ENCODE data around the gene CNTN5.
"Not testable (repeated sequence)": the region's sequence is repeated elsewhere in the genome, so short reads cannot be mapped to it uniquely, and the experiment has no call there.

CNTN5 gene

DNA sequence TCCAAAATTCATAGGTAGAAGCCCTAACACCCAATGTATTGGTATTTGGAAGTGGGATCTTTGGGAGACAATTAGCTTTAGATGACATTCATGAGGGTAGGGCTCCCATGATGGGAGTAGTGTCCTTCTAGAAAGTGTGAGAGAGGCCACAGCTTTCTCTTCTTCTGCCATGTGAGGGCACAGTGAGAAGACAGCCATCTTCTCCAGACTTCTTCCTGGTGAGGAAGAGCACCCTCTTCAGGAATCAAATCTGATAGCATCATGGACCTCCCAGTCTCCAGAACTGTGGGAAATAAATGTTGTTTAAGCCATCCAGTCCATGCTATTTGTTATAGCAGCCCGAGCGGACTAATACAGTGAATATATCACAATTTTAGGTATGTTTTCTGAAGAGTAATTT lies 96.9 kb downstream of the CNTN5 start:
- peaks cover 23% of the 10 kb centered on the region for H3K9me3 Mint-ChIP-seq
- no peak overlapping the region for H3K27ac Mint-ChIP-seq

DNA sequence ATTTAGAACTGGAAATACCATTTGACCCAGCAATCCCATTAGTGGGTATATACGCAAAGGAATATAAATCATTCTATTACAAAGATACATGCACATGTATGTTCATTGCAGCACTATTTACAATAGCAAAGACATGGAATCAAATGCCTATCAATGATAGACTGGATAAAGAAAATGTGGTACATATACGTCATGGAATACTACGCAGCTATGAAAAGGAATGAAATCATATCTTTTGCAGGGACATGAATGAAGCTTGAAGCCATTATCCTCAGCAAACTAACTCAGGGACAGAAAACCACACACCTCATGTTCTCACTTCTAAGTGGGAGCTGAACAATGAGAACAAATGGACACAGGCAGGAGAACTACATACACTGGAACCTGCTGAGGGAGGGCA lies 113.1 kb downstream of the CNTN5 start:
- H3K4me3 Mint-ChIP-seq; H3K36me3 Mint-ChIP-seq (ENCODE audit: low read depth); DNase-seq; H3K27me3 Mint-ChIP-seq; H3K4me1 Mint-ChIP-seq (ENCODE audit: low read depth); H3K27ac Mint-ChIP-seq: not testable (repeated sequence)
- H3K9me3 Mint-ChIP-seq: peaks cover 39% of the 10 kb centered on the region

More for the DNA sequence above, 96.9 kb downstream of the CNTN5 start:
- Mint-ChIP-seq H3K36me3 (ENCODE audit: low read depth) (no peaks in the 10 kb centered on the region), H3K27me3 (no peaks in the 10 kb centered on the region), H3K4me3 (no peak overlapping the region), H3K4me1 (ENCODE audit: low read depth) (no peaks in the 10 kb centered on the region)
- no peak for DNase-seq

DNA sequence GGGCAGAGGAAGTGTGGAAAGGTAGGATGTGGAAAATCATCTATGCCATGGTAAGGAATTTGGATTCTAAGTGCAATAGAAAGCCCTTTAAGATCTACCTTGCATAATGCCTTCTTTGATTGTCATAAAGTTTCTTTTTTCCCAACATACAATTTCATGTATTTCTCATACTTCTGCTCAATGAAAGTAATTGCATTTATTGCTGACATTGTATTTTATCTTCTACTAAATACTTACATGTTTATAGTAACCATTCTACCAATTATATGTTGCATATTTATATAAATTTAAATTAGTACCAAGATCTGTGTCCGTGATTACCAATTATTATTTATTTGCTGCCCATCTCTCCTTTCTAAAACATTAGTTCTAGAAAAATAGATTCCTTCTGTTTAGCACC lies 114.8 kb downstream of the CNTN5 start:
- Mint-ChIP-seq H3K9me3 (peaks cover 32% of the 10 kb centered on the region), H3K4me3 (no peak overlapping the region), H3K27ac (no peak overlapping the region), H3K27me3 (no peaks in the 10 kb centered on the region), H3K36me3 (ENCODE audit: low read depth) (no peaks in the 10 kb centered on the region), H3K4me1 (ENCODE audit: low read depth) (no peaks in the 10 kb centered on the region)
- DNase-seq: no peak

DNA sequence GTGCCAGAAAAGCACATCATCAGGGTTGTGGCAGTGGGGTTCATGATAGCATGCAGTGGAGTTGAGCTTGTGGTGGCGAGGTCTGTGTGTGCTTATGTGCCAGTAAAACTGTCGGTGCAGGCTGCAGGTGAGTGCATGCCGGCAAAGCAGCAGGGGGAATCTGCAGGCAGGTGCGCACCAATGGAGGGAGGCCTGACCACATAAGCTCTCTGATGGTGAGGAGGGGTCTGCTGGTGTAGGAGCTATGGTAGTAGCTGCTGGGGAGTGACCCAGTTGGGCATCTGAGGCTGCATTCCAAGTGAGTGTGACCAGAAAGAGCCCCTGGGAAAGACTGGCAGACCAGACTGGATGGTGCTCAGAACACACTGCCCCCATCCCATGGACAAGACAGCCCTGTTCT lies 121.5 kb downstream of the CNTN5 start:
- H3K27me3 Mint-ChIP-seq: no peaks in the 10 kb centered on the region
- H3K27ac Mint-ChIP-seq: no peak overlapping the region
- peaks cover 14% of the 10 kb centered on the region for H3K9me3 Mint-ChIP-seq
- H3K4me3 Mint-ChIP-seq: no peak overlapping the region
- no peaks in the 10 kb centered on the region for H3K36me3 Mint-ChIP-seq (ENCODE audit: low read depth)
- no peaks in the 10 kb centered on the region for H3K4me1 Mint-ChIP-seq (ENCODE audit: low read depth)
- DNase-seq: no peak

DNA sequence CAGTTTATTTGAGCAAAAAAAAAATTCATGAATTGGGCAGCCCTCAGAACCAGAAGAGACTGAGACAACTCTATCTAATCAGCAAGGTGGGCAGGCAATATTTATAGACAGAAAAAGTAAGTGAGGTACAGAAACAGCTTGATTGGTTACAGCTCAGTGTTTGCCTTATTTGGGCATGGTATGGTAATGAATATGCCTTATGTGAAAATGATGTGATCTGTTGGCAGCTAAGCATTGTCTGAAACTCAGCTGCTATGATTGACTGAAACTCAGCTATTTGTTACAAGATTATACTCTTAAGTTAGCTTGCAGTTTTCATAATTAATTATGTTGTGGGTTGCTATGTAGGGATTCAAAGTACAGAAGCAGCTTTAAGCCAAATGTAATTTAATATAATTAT lies 127.6 kb downstream of the CNTN5 start:
- Mint-ChIP-seq H3K27me3 (no peaks in the 10 kb centered on the region), H3K4me1 (ENCODE audit: low read depth) (no peaks in the 10 kb centered on the region), H3K9me3 (peaks cover 6% of the 10 kb centered on the region), H3K27ac (no peak overlapping the region), H3K36me3 (ENCODE audit: low read depth) (no peaks in the 10 kb centered on the region), H3K4me3 (no peak overlapping the region)
- no peak for DNase-seq

DNA sequence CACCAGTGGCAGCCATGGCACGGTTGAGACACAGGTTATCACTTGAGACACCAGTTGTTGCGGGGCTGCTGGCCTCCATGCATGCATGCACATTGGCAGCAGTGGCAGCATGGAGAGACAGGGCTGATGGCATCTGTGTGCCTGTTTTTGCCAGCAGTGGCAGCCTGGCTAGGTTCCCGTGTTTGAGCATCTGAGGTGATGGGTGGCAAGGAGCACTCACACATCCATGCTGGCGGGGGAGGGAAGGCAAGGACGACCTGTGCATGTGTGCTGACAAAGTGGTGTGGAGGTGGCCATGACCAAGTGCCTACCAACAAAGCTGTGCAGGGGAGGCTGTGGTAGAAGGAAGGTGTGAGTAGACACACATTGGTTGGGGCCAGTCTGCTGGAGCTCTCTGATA lies 133.5 kb downstream of the CNTN5 start:
- DNase-seq: no peak
- H3K27ac Mint-ChIP-seq: no peak overlapping the region
- no peaks in the 10 kb centered on the region for H3K36me3 Mint-ChIP-seq (ENCODE audit: low read depth)
- H3K4me3 Mint-ChIP-seq: no peak overlapping the region
- H3K27me3 Mint-ChIP-seq: no peaks in the 10 kb centered on the region
- peaks cover 8% of the 10 kb centered on the region for H3K9me3 Mint-ChIP-seq
- no peaks in the 10 kb centered on the region for H3K4me1 Mint-ChIP-seq (ENCODE audit: low read depth)

DNA sequence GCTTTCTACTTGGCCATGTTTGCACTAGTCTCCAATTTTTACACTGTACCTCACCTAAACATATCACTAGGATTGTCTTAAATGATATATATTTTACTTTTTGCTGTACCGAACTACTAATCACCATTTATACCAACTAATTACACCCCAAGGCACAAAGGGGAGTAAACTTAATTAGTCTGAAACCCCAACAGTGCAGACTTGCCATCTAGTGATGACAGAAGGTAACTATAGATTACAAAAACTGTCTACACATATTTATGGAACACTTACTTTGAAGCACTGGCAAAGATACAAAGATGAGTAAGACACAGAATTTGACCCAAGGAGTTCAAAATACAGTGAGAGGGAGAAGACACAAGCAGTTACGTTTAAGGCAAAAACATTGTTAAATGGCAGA lies 139.7 kb downstream of the CNTN5 start:
- no peaks in the 10 kb centered on the region for H3K4me1 Mint-ChIP-seq (ENCODE audit: low read depth)
- H3K9me3 Mint-ChIP-seq: peaks cover 6% of the 10 kb centered on the region
- H3K27me3 Mint-ChIP-seq: no peaks in the 10 kb centered on the region
- no peak for DNase-seq
- no peak overlapping the region for H3K27ac Mint-ChIP-seq
- H3K36me3 Mint-ChIP-seq (ENCODE audit: low read depth): no peaks in the 10 kb centered on the region
- no peak overlapping the region for H3K4me3 Mint-ChIP-seq

DNA sequence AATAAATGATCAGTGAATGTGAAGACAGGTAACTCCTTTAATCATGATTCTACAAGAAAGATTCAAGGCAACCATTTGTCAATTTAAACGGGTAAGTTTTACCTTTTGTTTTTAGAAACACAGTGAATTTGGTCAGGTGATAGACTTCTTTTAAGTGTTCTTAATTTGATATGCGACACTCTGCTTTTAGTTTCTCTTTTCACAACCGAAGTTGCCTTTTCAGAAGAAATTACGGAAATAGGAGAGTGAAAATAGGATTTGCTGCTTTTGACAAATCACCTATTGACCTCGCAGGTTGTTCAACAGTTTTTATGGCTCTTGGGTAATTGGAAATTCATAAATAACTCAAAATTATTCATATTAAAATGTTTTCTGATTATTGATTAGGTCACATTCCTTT lies 142.1 kb downstream of the CNTN5 start:
- Mint-ChIP-seq H3K27ac (no peak overlapping the region), H3K9me3 (peaks cover 6% of the 10 kb centered on the region), H3K36me3 (ENCODE audit: low read depth) (no peaks in the 10 kb centered on the region), H3K4me3 (no peak overlapping the region), H3K27me3 (no peaks in the 10 kb centered on the region), H3K4me1 (ENCODE audit: low read depth) (no peaks in the 10 kb centered on the region)
- DNase-seq: no peak

DNA sequence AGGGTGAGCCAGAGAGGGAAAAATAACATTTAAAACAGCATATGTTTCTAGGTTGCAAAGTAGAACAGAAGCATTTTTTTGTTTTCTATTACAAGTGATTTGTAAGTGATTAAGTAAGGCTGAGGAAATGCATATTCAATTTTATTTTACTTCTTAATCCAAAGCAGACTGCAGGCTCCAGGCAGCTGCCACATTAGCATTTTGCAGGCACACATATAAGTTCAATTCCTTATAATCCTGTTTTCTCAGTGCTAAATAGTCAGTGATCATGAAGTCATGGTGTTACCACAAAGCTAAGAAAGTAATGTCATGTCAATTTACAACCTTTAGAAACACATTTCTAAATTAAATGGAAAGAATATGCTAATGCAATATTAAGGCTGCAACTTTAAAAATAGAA lies 149.8 kb downstream of the CNTN5 start:
- peaks cover 14% of the 10 kb centered on the region for H3K9me3 Mint-ChIP-seq
- H3K4me1 Mint-ChIP-seq (ENCODE audit: low read depth): no peaks in the 10 kb centered on the region
- H3K4me3 Mint-ChIP-seq: no peak overlapping the region
- no peaks in the 10 kb centered on the region for H3K27me3 Mint-ChIP-seq
- DNase-seq: no peak
- H3K27ac Mint-ChIP-seq: no peak overlapping the region
- H3K36me3 Mint-ChIP-seq (ENCODE audit: low read depth): no peaks in the 10 kb centered on the region

DNA sequence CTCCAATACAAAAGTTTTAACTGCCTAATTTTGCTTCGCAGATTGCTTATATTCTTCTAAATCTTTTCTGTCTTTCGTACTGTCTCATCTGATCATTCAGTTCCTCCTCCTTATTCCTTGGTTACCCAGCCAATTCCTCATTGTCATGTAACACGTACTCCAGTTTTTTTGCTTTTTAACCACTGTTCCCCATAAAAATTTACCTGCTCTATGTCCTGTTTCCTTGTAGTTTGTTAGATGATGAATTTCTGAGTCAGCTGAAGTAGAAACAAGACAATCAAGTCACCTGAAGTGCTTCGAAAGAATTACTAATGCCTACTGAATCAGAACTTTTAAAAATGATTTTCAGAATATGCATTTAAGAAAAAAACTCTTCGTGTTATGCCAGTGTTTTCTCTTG lies 150.6 kb downstream of the CNTN5 start:
- Mint-ChIP-seq H3K4me1 (ENCODE audit: low read depth) (no peaks in the 10 kb centered on the region), H3K36me3 (ENCODE audit: low read depth) (no peaks in the 10 kb centered on the region), H3K27ac (no peak overlapping the region), H3K9me3 (peaks cover 17% of the 10 kb centered on the region), H3K4me3 (no peak overlapping the region), H3K27me3 (no peaks in the 10 kb centered on the region)
- no peak for DNase-seq

DNA sequence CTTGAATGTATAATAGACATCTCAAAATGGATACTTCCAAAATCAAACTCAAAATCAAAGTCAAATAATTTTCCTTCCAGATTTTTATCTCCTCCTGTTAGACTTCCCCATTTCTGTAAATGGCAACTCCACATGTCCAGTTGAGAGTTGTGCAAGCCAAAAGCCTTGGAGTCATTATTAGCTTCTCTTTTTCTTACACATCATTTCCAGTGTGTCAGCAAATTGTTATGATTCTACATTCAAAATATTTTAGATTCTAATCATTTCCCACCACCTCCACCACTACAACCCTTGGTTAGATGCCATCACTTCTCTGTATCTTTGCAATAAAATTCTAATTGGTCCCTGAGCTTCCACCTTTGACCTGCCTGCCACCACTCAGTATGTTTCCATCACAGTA lies 155.7 kb downstream of the CNTN5 start:
- no peak overlapping the region for H3K27ac Mint-ChIP-seq
- H3K27me3 Mint-ChIP-seq: no peaks in the 10 kb centered on the region
- no peaks in the 10 kb centered on the region for H3K4me1 Mint-ChIP-seq (ENCODE audit: low read depth)

DNA sequence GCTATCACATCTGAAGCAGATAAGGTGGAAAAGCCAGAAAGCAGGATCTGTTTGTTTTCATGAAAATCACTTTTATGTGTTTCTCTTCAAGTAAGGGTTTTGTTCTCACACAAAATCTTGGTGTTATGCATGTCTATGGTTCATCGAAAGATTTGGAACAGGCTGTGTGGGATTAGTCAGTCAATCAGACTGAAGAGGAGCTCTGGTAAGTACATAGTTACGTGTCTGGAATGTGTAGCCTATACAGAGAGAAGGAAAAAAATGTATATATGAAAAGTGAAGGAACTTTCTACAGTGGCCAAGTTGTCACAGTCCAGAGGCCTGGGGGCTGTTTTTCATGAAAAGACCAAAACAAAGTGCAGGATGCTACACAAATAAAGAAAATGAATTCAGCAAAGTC lies 156.7 kb downstream of the CNTN5 start:
- H3K4me1 Mint-ChIP-seq (ENCODE audit: low read depth): no peaks in the 10 kb centered on the region
- no peaks in the 10 kb centered on the region for H3K27me3 Mint-ChIP-seq
- no peak overlapping the region for H3K4me3 Mint-ChIP-seq
- peaks cover 32% of the 10 kb centered on the region for H3K9me3 Mint-ChIP-seq
- no peak for DNase-seq
- H3K36me3 Mint-ChIP-seq (ENCODE audit: low read depth): no peaks in the 10 kb centered on the region
- H3K27ac Mint-ChIP-seq: no peak overlapping the region

More for the DNA sequence above, 155.7 kb downstream of the CNTN5 start:
- Mint-ChIP-seq H3K36me3 (ENCODE audit: low read depth) (no peaks in the 10 kb centered on the region), H3K4me3 (no peak overlapping the region), H3K9me3 (peaks cover 32% of the 10 kb centered on the region)
- DNase-seq: no peak

DNA sequence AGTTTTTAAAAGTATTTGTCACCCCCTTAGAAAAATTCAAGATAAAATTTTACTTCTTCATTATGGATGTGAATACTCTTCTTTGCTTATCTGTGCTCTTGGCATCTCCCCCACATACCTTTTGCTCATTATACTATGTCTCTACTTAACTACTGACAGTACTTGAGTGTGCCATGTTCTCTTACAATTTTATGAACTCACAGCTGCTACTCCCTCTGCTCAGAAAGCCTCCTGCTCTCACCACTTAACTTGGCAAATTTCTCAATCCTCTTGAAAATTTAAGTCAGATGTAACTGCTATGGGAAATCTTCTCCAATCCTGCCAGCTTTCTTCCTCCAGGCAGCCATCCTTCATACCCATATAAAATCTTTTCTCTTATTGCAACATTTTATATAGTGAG lies 163.4 kb downstream of the CNTN5 start:
- Mint-ChIP-seq H3K4me3 (no peak overlapping the region), H3K36me3 (ENCODE audit: low read depth) (no peaks in the 10 kb centered on the region), H3K27ac (no peak overlapping the region), H3K27me3 (no peaks in the 10 kb centered on the region), H3K9me3 (peaks cover 22% of the 10 kb centered on the region), H3K4me1 (ENCODE audit: low read depth) (no peaks in the 10 kb centered on the region)
- DNase-seq: no peak

DNA sequence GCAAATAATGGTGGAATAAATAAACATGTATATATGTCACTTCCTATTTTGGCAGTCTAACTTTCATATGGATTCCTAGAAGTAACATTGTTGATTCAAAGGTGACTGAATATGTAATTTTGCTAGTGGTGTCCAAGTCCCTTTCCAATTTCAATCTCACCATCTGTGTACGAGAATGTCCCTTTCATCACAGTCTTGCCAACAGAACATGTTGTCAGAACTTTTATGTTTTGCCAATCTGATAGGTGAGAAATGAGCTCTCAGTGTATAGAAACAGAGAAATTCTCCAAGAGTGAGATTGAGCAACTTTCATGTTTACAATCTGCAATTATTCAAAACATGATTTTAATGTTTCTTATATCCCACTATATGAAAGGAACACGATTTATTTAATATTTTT lies 167.5 kb downstream of the CNTN5 start:
- Mint-ChIP-seq H3K36me3 (ENCODE audit: low read depth) (no peaks in the 10 kb centered on the region), H3K27ac (no peak overlapping the region), H3K4me3 (no peak overlapping the region), H3K27me3 (no peaks in the 10 kb centered on the region), H3K9me3 (peaks cover 19% of the 10 kb centered on the region), H3K4me1 (ENCODE audit: low read depth) (no peaks in the 10 kb centered on the region)
- no peak for DNase-seq

DNA sequence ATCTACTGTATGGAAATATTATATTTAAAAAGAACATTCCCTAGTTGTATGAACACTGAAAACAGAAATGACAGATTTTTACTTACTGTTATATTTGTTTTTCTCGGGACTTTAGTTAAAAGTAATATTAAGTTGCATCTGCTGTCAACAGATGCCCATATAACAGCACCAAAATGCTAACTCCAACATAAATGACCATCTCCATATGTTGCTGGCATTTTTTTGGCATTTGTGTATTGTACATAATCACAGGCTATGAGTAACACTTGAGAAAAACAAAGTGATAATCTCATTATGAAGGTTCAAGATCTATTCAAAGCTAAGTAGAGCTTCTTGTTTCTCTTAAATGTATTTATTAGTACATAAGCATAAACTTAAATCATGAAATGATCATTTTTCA lies 172.0 kb downstream of the CNTN5 start:
- Mint-ChIP-seq H3K27me3 (no peaks in the 10 kb centered on the region), H3K27ac (no peak overlapping the region), H3K4me1 (ENCODE audit: low read depth) (no peaks in the 10 kb centered on the region), H3K36me3 (ENCODE audit: low read depth) (no peaks in the 10 kb centered on the region), H3K9me3 (peaks cover 9% of the 10 kb centered on the region), H3K4me3 (no peak overlapping the region)
- DNase-seq: no peak

DNA sequence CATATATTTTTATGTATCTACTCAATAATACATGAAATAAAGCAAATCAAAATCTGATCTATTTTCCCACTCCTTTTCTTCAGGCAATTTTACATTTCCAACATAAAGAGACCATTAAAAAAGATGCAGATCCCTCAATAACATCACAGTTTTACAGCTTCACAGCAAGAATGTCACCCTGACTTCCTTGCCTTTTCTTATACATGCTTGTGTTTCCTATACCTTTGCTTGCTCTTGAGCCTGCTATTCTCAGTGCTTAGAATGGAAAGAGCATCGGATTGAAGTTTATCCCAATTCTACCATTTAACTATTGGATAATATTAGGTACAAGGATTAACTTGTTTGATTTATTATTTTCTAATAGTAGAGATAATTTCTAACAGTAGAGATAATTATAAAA lies 176.7 kb downstream of the CNTN5 start:
- H3K4me3 Mint-ChIP-seq: no peak overlapping the region
- H3K27ac Mint-ChIP-seq: no peak overlapping the region
- no peak for DNase-seq
- H3K9me3 Mint-ChIP-seq: peaks cover 14% of the 10 kb centered on the region
- H3K36me3 Mint-ChIP-seq (ENCODE audit: low read depth): no peaks in the 10 kb centered on the region
- H3K27me3 Mint-ChIP-seq: no peaks in the 10 kb centered on the region
- no peaks in the 10 kb centered on the region for H3K4me1 Mint-ChIP-seq (ENCODE audit: low read depth)
